OCI-M1 (cell line): ENCODE measurements around the gene USP5.

Experiments
- DNase-seq: peaks from one replicate; lab custom pipeline; 2025; lab: John Stamatoyannopoulos, UW

USP5 gene

GRCh38 chr12:6914947-6915788 is 63.2 kb downstream of the USP5 start:
- DNase-seq, result peak; percentile 61

GRCh38 chr12:6915789-6916285 is 63.9 kb downstream of the USP5 start:
- DNase-seq, result no peak
